DND-41 (cell line): ENCODE measurements around the gene NAT9.

Experiments
- EZH2 ChIP-seq: IDR thresholded peaks from 3 replicates; pipeline ENCODE4 v1.6.1; 2012; ENCODE audit warnings: borderline replicate concordance, low read depth, mild to moderate bottlenecking, moderate library complexity, low read length, inconsistent platforms; ENCODE audit not compliant: severe bottlenecking
- TF ChIP-seq, protein P1 (sequence below): IDR thresholded peaks from 2 replicates; pipeline ENCODE4 v1.5.1; 2012; ENCODE audit warnings: borderline replicate concordance, low read length, moderate library complexity, mild to moderate bottlenecking; ENCODE audit not compliant: poor library complexity, severe bottlenecking; ENCODE audit errors: extremely low read depth

DNA sequence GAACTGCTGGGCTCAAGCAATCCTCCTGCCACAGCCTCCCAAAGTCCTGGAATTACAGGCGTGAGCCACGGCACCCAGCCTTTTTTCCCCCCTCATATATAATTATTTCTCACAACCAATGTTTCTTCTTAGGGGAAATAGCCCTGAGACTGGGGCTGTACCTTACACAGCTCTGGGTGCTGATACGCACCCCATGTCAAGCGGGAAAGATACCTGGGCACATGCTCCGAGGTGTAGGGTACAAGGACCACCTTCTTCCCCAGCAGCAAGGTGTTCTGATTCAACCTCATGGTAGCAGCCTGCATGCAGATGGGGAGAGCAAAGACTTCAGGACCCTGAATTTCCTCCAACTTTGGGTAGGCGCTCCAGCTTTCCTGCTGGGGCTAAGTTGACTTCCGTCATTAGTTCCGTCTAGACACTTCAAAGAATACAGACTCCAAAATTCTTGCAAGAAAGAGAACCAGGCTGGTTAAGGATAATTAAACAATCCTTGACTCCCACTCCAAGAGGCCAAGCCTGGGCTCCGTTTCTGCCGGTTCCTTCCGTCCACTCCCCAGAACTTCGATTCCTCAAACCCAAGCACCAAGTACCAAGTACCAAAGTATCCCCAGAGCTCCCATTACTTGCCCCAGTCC is 619 bp downstream of the NAT9 start:
- TF ChIP-seq, protein P1, sequence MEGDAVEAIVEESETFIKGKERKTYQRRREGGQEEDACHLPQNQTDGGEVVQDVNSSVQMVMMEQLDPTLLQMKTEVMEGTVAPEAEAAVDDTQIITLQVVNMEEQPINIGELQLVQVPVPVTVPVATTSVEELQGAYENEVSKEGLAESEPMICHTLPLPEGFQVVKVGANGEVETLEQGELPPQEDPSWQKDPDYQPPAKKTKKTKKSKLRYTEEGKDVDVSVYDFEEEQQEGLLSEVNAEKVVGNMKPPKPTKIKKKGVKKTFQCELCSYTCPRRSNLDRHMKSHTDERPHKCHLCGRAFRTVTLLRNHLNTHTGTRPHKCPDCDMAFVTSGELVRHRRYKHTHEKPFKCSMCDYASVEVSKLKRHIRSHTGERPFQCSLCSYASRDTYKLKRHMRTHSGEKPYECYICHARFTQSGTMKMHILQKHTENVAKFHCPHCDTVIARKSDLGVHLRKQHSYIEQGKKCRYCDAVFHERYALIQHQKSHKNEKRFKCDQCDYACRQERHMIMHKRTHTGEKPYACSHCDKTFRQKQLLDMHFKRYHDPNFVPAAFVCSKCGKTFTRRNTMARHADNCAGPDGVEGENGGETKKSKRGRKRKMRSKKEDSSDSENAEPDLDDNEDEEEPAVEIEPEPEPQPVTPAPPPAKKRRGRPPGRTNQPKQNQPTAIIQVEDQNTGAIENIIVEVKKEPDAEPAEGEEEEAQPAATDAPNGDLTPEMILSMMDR: no peak
- TF ChIP-seq EZH2: no peak
